ENCODE results near the gene CPVL.

The CPVL gene

DNA sequence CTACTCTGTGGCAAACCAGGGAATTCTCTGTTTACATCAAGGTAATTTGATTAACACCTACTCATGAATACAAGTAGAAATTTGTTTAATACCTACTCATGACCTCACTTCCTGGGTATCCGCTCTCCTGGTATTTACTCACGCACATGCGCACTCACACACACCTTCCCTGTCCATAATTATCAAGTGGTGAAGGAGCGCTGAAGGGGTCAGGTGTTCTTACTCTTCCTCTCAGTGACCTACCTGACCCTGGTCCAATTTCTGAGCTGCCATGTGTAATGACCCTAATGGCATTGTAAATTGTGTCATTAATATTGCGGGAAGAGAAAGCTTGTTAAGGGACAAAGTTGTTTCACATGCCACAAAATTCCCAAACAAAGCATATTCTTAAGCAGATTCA, 146.9 kb downstream of the CPVL start:
- FAIRE-seq: no peak

GRCh38 chr7:28998105-28998504, 148.2 kb downstream of the CPVL start:
- no peak for FAIRE-seq

- no peak for FAIRE-seq
Measured at GRCh38 chr7:28996836-28997235, 149.5 kb downstream of the CPVL start.

- FAIRE-seq: no peak
Measured at GRCh38 chr7:28993371-28993770, 153.0 kb downstream of the CPVL start.

DNA sequence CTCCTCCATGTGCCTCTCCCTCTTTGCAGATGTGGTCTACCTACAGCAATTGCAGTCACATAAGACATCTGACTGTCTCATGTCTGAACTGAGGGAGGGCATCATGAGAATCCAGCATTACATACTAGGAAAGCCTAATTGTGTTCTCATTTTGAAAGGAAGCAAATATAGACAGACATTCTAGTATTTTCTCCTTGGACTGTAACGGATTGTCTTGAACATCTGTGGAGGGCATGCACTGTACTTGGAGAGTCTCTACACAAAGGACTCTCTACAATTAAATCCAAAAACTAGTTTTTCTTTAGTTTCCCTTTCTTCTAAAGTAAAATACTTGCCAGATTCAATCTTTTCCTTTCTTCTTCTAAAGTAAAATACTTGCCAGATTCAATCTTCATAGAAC, 153.5 kb downstream of the CPVL start:
- FAIRE-seq: no peak

DNA sequence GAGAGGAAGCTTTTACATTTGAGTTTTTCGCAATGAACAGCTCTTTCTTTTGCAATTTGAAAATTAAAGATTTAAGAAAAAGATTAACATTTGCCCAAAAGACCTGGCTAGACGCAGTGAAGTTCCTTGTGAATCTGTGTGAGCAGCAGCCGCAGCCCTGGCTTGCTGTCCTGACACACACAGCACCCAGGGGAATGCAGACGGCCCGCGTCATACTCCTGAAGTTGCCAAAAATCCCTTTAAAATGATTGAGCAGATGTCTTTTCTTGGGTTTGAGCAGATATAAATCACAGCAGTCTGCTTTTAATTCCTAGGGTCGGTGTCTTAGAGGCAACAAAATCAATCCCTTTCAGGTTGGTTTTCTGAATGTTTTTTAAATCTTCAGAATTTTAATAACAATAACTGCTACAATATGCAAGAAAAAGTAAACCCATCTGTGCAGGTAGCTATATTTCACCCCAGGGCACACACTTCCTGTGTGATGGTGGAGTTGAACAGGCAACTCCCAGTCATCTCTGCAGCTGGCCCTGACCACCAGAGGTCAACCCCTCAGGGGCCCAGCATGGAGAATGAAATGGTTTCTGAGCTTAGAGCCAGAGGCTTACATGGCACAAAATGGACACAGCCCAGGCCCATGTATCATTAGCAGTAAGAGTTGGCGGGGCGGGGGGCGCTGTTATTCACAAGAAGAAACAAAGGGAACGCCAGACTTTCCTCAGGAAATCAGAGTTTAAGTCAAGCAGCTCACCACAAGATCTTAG, 156.0 kb downstream of the CPVL start:
- no peak for FAIRE-seq

DNA sequence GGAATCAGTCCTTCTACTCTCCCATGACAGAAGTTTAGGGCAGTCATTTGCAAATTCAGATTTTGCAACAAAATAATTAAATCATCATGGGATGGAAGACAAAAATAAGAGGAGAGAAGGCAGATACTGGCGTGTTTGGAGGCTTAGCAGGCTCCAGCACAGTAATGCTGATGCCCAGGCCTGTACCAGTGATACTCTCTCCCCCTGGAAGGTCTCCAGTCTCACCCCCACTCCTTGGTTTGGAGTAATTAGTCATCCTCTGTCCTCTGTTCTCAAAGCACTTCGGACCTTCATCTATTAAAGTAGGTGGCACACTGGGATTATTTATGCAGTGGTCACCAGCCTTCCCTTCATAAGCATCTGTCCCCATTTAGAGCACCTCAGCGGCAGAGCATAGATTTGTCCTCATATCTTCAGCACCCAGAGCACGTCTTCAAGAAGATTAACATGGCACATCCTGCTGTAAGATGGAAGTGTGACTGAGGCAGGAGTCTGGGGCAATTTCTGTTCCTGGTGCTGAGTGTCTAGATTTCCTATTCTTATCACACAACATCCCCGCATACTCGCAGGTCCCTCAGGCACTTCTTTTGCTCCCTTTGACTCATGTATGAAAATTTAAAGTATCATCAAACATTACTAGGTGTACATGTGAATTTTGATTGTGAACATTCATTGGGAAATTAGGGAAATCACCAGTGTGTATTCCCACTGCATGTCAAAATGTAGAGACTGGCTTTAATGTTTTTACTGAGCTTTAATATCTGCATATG, 156.9 kb downstream of the CPVL start:
- FAIRE-seq: no peak

DNA sequence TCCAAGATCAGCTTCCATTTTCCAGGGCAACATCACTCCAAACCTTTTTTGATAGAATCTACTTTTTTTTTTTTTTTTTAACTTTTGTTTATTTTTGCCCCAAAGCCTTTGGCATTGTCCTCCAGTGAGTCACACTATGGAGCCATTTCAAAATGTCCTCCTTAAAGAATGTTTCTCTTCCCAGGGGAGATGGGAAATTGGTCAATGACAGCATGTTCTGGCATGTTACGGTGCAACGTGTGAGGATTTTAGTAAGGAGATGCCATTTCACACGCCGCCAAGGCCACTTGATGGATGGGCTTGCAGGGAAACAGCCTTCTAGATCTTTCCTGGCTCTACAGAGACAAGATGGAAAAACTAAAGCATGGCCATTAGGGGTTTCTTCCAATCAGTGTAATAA, 157.5 kb downstream of the CPVL start:
- FAIRE-seq: no peak

DNA sequence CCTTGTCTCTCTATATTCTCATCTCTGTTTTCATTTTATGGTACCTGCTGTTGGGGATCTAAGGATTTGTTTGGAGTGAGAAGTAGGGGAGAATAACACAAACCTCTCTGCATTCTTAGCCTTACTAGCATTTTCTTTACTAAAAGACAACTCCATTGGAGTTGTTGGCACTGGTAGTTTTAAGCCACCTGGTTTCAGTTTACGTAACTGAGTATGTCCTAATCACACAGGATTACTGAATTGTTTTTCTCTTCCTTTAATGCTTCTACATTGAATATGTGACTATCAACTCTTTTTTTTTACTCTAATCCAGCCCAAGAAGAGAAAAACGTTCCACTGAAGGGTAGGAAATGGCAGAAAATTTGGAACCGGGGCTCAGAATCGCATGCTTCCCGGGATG, 158.2 kb downstream of the CPVL start:
- no peak for FAIRE-seq

DNA sequence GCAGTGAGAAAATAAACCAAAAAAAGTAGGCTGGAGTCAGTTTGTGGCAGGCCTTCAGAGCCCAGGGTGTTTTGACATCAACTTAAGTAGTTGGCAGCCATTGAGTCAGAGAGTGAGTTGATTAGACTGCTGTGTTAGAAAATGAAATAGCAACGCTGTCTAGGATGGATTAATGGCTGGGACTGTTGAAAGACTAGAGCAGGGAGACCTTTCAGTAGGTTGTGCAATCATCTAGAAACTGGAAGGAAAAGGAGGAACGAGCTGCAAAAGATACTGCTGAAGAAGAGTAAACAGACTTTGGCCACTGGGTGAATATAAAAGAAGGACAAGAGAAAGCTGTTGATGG, 159.6 kb downstream of the CPVL start:
- no peak for FAIRE-seq

- FAIRE-seq: no peak
Measured at GRCh38 chr7:28986028-28986764, 160.1 kb downstream of the CPVL start.

- FAIRE-seq: no peak
Measured at GRCh38 chr7:28984631-28985030, 161.7 kb downstream of the CPVL start.

- no peak for FAIRE-seq
Measured at GRCh38 chr7:28984217-28984616, 162.1 kb downstream of the CPVL start.

- FAIRE-seq: no peak
Measured at GRCh38 chr7:28983396-28984190, 162.7 kb downstream of the CPVL start.

DNA sequence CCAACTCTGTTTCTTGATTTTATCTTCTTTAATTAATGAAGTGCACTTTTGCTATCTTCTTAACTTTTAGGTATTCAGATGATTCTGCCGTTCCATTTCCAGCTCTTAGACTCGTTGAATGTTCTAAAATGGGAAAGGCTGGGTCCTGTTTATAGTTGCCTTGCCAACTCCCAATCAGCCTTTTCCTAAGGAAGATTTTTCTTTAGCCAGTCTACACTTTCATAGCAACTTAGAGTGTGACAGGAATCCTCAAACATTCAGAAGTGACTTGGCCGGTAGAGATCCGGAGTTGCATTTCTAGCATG, 165.2 kb downstream of the CPVL start:
- no peak for FAIRE-seq

DNA sequence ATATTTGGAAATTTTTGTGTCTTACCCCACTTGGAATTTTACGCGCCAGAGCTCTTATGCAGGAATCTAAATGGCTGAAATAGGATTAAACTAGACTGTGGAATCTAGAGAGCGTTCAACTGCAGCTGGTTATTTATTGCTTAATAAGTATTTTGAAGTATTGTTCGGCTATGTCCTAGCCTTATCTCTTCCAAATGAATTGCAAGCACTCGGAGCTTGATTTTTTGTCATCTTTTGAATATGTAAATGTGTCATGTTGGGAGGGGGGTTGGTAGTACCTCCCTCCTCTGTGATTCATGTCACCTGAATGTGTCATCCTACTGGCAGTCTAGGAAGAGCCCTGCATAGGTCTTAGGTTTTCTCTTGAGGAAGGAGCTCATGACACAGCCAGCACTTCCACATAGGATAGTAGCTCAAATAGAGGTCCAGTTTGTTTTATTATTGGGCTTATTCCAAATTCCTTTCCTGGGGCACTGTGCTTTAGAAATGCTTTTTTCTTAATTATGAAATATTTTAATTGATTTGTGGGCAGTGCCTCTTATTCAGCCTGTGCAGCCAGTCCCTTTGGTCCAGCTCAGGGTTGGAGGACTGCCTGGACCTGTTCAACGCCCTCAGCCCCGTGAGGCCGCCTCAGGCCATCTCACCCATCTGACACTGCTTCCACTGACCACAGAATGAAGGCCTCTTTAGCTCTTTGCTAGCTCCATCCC, 165.7 kb downstream of the CPVL start:
- FAIRE-seq: no peak

- no peak for FAIRE-seq
Measured at GRCh38 chr7:28979776-28980175, 166.6 kb downstream of the CPVL start.

GRCh38 chr7:28977881-28978280, 168.5 kb downstream of the CPVL start:
- no peak for FAIRE-seq

- no peak for FAIRE-seq
Measured at GRCh38 chr7:28976022-28976421, 170.3 kb downstream of the CPVL start.

DNA sequence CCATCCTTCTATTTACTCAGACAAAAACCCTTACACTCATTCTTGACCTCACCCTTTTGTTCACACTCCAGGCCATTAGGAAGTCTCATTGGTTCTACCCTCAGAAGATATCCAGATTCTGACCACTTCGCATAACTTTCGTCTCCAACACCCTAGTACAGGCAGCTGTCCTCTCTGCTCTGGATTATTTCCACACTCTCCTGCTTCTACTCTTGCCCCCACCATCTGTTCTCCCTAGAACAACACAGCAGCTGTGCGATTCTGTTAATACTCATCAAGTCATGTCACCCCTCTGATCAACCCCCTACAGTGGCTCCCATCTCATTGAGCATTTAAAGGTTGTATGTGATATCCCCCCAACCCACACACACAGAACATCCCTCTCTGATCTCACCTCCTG, 172.7 kb downstream of the CPVL start:
- FAIRE-seq: no peak

DNA sequence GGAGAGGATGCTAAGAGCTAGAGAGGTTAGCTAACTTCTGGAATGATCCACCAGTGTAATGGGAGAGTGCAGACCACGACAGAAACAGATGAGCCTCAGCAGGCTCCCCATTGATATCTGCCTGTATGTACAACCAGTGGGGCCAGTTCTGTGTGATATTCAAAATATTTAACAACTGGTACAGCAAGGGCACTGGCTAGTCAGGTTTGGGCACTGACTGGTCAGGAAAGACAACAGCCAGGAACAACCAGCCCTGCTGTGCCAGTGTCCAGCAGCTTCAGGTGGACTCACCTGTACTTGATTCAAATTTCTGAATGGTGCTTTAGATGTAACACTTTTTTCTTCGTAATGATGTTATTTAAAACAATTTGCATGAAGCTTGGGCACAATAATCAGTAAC, 182.3 kb downstream of the CPVL start:
- FAIRE-seq: no peak

DNA sequence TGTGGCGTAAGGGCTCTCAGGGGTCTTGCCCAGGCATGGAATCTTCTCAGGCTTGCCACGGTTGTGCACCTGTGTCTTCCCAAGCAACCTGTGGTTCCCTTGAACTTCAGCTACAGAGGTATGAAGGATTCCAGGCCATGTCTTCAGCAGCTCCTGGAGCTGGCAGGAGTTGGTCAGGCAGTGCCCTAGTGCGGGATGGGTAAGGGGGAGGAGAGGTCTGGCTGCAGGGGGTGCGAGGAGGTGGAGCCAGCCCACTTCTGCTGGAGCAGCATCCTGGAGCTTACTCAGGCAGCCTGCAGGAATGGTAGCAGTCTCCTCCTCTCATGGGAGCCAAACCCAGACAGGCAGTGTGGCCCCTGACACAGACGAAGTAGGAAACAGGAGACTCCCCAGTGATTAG, 184.4 kb downstream of the CPVL start:
- no peak for FAIRE-seq
